Measurements from ENCODE around the gene RAD51.

RAD51 gene

GRCh38 chr15:40706121-40706520 is 11.1 kb downstream of the RAD51 start:
- TF ChIP-seq CTCF (IDR thresholded peaks at IDR 0.05; ENCODE audit: borderline replicate concordance, extremely low read depth, low read length, poor library complexity, severe bottlenecking): no peak
- no peak for TF ChIP-seq EZH2 (IDR thresholded peaks at IDR 0.05; ENCODE audit: borderline replicate concordance, low read depth, low read length, severe bottlenecking)
- ATAC-seq (ENCODE audit: insufficient read depth, low read depth) (no peak), DNase-seq (no peak)
- Histone ChIP-seq H3K79me2 (ENCODE audit: insufficient read depth, low read length) (peaks cover 19% of the 10 kb centered on the region; the same call in 1 of the 2 replicates), H3K4me3 (ENCODE audit: low read depth in 1 of 2, low read length in 2 of 2) (no peak overlapping the region), H3K4me2 (ENCODE audit: insufficient read depth, low read length) (no peak overlapping the region), H3K9ac (ENCODE audit: low read depth, low read length) (no peak overlapping the region), H2AFZ (ENCODE audit: low read depth, low read length) (no peak overlapping the region), H3K27ac (ENCODE audit: low read length) (no peak overlapping the region), H3K36me3 (ENCODE audit: insufficient read depth, low read length) (peaks cover 80% of the 10 kb centered on the region), H3K27me3 (ENCODE audit: insufficient read depth, low read length, poor library complexity) (no peaks in the 10 kb centered on the region), H3K4me1 (ENCODE audit: insufficient read depth, low read length) (no peaks in the 10 kb centered on the region), H3K9me3 (ENCODE audit: insufficient read depth, low read length, severe bottlenecking) (no peaks in the 10 kb centered on the region), H4K20me1 (ENCODE audit: insufficient read depth, low read length) (no peaks in the 10 kb centered on the region)

- DNase-seq (no peak), ATAC-seq (ENCODE audit: insufficient read depth, low read depth) (no peak)
- Histone ChIP-seq H3K79me2 (ENCODE audit: insufficient read depth, low read length) (peaks cover 21% of the 10 kb centered on the region), H4K20me1 (ENCODE audit: insufficient read depth, low read length) (peaks cover 5% of the 10 kb centered on the region; the same call in 1 of the 2 replicates), H3K4me1 (ENCODE audit: insufficient read depth, low read length) (no peaks in the 10 kb centered on the region), H2AFZ (ENCODE audit: low read depth, low read length) (no peak overlapping the region), H3K4me2 (ENCODE audit: insufficient read depth, low read length) (no peak overlapping the region), H3K9me3 (ENCODE audit: insufficient read depth, low read length, severe bottlenecking) (no peaks in the 10 kb centered on the region), H3K27me3 (ENCODE audit: insufficient read depth, low read length, poor library complexity) (no peaks in the 10 kb centered on the region), H3K27ac (ENCODE audit: low read length) (no peak overlapping the region), H3K36me3 (ENCODE audit: insufficient read depth, low read length) (peaks cover 75% of the 10 kb centered on the region), H3K9ac (ENCODE audit: low read depth, low read length) (no peak overlapping the region), H3K4me3 (ENCODE audit: low read depth in 1 of 2, low read length in 2 of 2) (no peak overlapping the region)
- TF ChIP-seq CTCF (IDR thresholded peaks at IDR 0.05; ENCODE audit: borderline replicate concordance, extremely low read depth, low read length, poor library complexity, severe bottlenecking): no peak
- TF ChIP-seq EZH2 (IDR thresholded peaks at IDR 0.05; ENCODE audit: borderline replicate concordance, low read depth, low read length, severe bottlenecking): no peak
These were observed 19.2 kb downstream of the RAD51 start for GRCh38 chr15:40714144-40714543.

GRCh38 chr15:40716165-40716564 is 21.2 kb downstream of the RAD51 start:
- Histone ChIP-seq H3K27ac (ENCODE audit: low read length) (no peak overlapping the region), H3K9ac (ENCODE audit: low read depth, low read length) (no peak overlapping the region), H3K79me2 (ENCODE audit: insufficient read depth, low read length) (peaks cover 21% of the 10 kb centered on the region), H2AFZ (ENCODE audit: low read depth, low read length) (no peak overlapping the region), H3K4me1 (ENCODE audit: insufficient read depth, low read length) (no peaks in the 10 kb centered on the region), H3K4me3 (ENCODE audit: low read depth in 1 of 2, low read length in 2 of 2) (no peak overlapping the region), H3K36me3 (ENCODE audit: insufficient read depth, low read length) (peaks cover 78% of the 10 kb centered on the region), H3K27me3 (ENCODE audit: insufficient read depth, low read length, poor library complexity) (no peaks in the 10 kb centered on the region), H3K9me3 (ENCODE audit: insufficient read depth, low read length, severe bottlenecking) (no peaks in the 10 kb centered on the region), H3K4me2 (ENCODE audit: insufficient read depth, low read length) (no peak overlapping the region), H4K20me1 (ENCODE audit: insufficient read depth, low read length) (peaks cover 5% of the 10 kb centered on the region; the same call in 1 of the 2 replicates)
- DNase-seq (no peak), ATAC-seq (ENCODE audit: insufficient read depth, low read depth) (no peak)
- TF ChIP-seq CTCF (IDR thresholded peaks at IDR 0.05; ENCODE audit: borderline replicate concordance, extremely low read depth, low read length, poor library complexity, severe bottlenecking) (no peak), EZH2 (IDR thresholded peaks at IDR 0.05; ENCODE audit: borderline replicate concordance, low read depth, low read length, severe bottlenecking) (no peak)

GRCh38 chr15:40721701-40722100 is 26.7 kb downstream of the RAD51 start:
- Histone ChIP-seq H3K4me1 (ENCODE audit: insufficient read depth, low read length) (no peaks in the 10 kb centered on the region), H3K4me3 (ENCODE audit: low read depth in 1 of 2, low read length in 2 of 2) (no peak overlapping the region), H3K9ac (ENCODE audit: low read depth, low read length) (no peak overlapping the region), H3K27me3 (ENCODE audit: insufficient read depth, low read length, poor library complexity) (no peaks in the 10 kb centered on the region), H3K4me2 (ENCODE audit: insufficient read depth, low read length) (no peak overlapping the region), H3K36me3 (ENCODE audit: insufficient read depth, low read length) (peaks cover 74% of the 10 kb centered on the region), H3K27ac (ENCODE audit: low read length) (no peak overlapping the region), H2AFZ (ENCODE audit: low read depth, low read length) (no peak overlapping the region), H4K20me1 (ENCODE audit: insufficient read depth, low read length) (no peaks in the 10 kb centered on the region), H3K9me3 (ENCODE audit: insufficient read depth, low read length, severe bottlenecking) (no peaks in the 10 kb centered on the region), H3K79me2 (ENCODE audit: insufficient read depth, low read length) (0 out of 2 replicates have a peak, but pooled peaks cover 12% of the 10 kb centered on the region)
- DNase-seq (no peak), ATAC-seq (ENCODE audit: insufficient read depth, low read depth) (no peak)
- no peak for TF ChIP-seq CTCF (IDR thresholded peaks at IDR 0.05; ENCODE audit: borderline replicate concordance, extremely low read depth, low read length, poor library complexity, severe bottlenecking)
- no peak for TF ChIP-seq EZH2 (IDR thresholded peaks at IDR 0.05; ENCODE audit: borderline replicate concordance, low read depth, low read length, severe bottlenecking)
